Fibroblast of lung (primary cell): ENCODE data around the gene FUOM. TPM values are rescaled to one million over a fixed set of nuclear protein-coding genes. Genes with fewer than 3 reads are reported as not detected.

Source experiments
- DNase-seq, 2 donors: peaks; one replicate each; pipeline versions ENCODE4 v3.0.0 to v3.0.0-alpha.2; 2010; ENCODE audit warnings: low read depth in 2 of 2
- H2AFZ ChIP-seq: 2 replicates; pipeline ENCODE4 v1.5.1; 2012; ENCODE audit warnings: low read length, control low read depth, inconsistent platforms
- H3K27ac ChIP-seq: 2 replicates; pipeline ENCODE4 v1.5.1; 2011; ENCODE audit warnings: low read length, control low read depth; ENCODE audit not compliant: insufficient read depth
- H3K27me3 ChIP-seq: 2 replicates; pipeline ENCODE4 v1.5.1; 2011; ENCODE audit warnings: mild to moderate bottlenecking, low read length; ENCODE audit not compliant: control insufficient read depth, insufficient read depth
- H3K36me3 ChIP-seq: 2 replicates; pipeline ENCODE4 v1.5.1; 2011; ENCODE audit warnings: low read length; ENCODE audit not compliant: control insufficient read depth, insufficient read depth
- H3K4me1 ChIP-seq: 2 replicates; pipeline ENCODE4 v1.5.1; 2011; ENCODE audit warnings: low read length; ENCODE audit not compliant: control insufficient read depth, insufficient read depth; ENCODE audit errors: extremely low read depth
- H3K4me2 ChIP-seq: 2 replicates; pipeline ENCODE4 v1.5.1; 2011; ENCODE audit warnings: low read length, control low read depth; ENCODE audit not compliant: insufficient read depth; ENCODE audit errors: extremely low read depth
- H3K4me3 ChIP-seq, 4 experiments: fragments of 200-600 bp in 1 of 4; sonication (generic) in 1 of 4; replicated peaks in 1 of 4; 2 replicates each; pipeline ENCODE4 v1.5.1; 2011 to 2016; ENCODE audit warnings: low read length in 4 of 4, low read depth in 3 of 4, mild to moderate bottlenecking in 3 of 4, control low read depth in 2 of 4, inconsistent platforms in 1 of 4, mixed read lengths in 1 of 4; ENCODE audit not compliant: insufficient read depth in 1 of 4; ENCODE audit errors: control extremely low read depth in 1 of 4
- H3K79me2 ChIP-seq: 2 replicates; pipeline ENCODE4 v1.5.1; 2012; ENCODE audit warnings: mild to moderate bottlenecking, low read length, inconsistent platforms; ENCODE audit not compliant: control insufficient read depth, insufficient read depth
- H3K9ac ChIP-seq: 2 replicates; pipeline ENCODE4 v1.5.1; 2011; ENCODE audit warnings: mild to moderate bottlenecking, low read length, control low read depth; ENCODE audit not compliant: insufficient read depth
- H3K9me3 ChIP-seq: 2 replicates; pipeline ENCODE4 v1.5.1; 2012; ENCODE audit warnings: low read depth, low read length; ENCODE audit not compliant: control insufficient read depth, insufficient read depth
- H4K20me1 ChIP-seq: 2 replicates; pipeline ENCODE4 v1.5.1; 2011; ENCODE audit warnings: low read length; ENCODE audit not compliant: control insufficient read depth, insufficient read depth; ENCODE audit errors: extremely low read depth
- EZH2 ChIP-seq: IDR thresholded peaks from 2 replicates; pipeline ENCODE4 v1.5.1; 2012; ENCODE audit warnings: low read length, control low read depth, mild to moderate bottlenecking; ENCODE audit errors: missing control alignments
- polyA plus RNA-seq, 2 donors: library from polyadenylated mRNA; depleted of rRNA in 1 of 2; stranded (reverse) in 1 of 2; unstranded in 1 of 2; fragments of >200 nt; gene quantifications; 2 replicates each; pipeline ENCODE4 v1.2.1, GENCODE V29; 2011 to 2012; ENCODE audit warnings: missing spikeins in 1 of 2
- total RNA-seq: library from RNA; depleted of rRNA; stranded (reverse); fragments of >200 nt; gene quantifications from 2 replicates; pipeline ENCODE4 v1.2.1, GENCODE V29; 2014
- TF ChIP-seq, protein P1 (sequence below), 2 donors: IDR thresholded peaks in 1 of 2; conservative IDR thresholded peaks in 1 of 2; 1 replicate in 1 of 2; 2 replicates in 1 of 2; pipeline ENCODE4 v1.5.1; 2011 to 2012; ENCODE audit warnings: low read length in 2 of 2, control low read depth in 1 of 2, inconsistent platforms in 1 of 2, low read depth in 1 of 2, mild to moderate bottlenecking in 1 of 2

Gene FUOM
- total and polyA plus RNA-seq, 2 donors (not counting 1 experiment from before 2014, with no cell fraction given): 14.2 to 15.0 TPM

DNA sequence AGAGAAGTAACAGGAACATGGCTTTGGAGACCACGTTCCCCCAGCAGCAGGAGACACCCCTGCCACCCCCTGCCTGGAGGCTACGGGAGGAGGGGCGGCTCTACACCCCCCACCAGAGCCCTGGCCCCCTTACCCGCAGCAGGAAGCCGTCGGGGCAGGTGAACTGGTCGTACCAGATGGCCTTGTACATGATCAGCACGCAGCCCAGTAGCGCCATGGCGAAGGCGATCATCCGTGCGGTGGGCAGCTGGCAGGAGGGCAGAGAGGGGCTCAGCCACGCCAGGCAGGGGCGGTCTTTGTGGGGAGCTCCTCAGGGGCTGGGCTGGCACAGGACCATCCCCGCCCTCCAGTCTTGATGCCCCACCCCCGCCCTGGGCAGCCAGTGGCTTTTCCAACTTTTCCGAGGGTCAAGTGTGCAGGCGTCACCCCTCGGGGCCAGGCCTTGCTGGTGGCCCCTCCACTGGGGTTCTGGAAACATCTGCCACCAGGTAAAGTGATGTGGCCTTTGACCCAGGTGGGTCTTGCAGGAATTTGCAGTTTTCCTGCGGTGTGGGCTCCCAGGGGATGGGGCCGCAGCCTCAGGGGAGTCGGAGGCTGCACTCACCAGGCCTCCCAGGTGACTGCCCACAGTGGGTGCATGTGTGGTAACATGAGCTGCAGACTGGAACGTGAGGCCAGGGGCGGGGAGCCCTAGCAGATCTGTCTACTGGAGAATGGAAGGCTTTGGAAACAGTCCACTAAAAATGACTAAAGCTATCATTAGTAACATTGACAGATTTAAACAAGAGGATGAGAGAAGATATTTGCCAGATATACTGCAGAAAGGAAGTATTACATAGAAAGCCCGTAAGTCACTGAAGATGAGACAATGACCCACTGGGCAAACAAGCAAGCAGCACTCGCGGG is 30.8 kb downstream of the FUOM start:
- Histone ChIP-seq H3K9me3 (no peaks in the 10 kb centered on the region), H3K4me2 (peak overlapping the region; percentile 44), H3K36me3 (no peaks in the 10 kb centered on the region), H4K20me1 (no peaks in the 10 kb centered on the region), H3K79me2 (no peaks in the 10 kb centered on the region), H3K4me1 (peaks cover 9% of the 10 kb centered on the region), H3K4me3 (no peak overlapping the region), H3K27me3 (peaks cover 20% of the 10 kb centered on the region), H3K27ac (no peak overlapping the region), H2AFZ (no peak overlapping the region), H3K9ac (no peak overlapping the region)
- peak; percentile 52 to 55 for DNase-seq
- no peak for TF ChIP-seq EZH2
- TF ChIP-seq, protein P1, sequence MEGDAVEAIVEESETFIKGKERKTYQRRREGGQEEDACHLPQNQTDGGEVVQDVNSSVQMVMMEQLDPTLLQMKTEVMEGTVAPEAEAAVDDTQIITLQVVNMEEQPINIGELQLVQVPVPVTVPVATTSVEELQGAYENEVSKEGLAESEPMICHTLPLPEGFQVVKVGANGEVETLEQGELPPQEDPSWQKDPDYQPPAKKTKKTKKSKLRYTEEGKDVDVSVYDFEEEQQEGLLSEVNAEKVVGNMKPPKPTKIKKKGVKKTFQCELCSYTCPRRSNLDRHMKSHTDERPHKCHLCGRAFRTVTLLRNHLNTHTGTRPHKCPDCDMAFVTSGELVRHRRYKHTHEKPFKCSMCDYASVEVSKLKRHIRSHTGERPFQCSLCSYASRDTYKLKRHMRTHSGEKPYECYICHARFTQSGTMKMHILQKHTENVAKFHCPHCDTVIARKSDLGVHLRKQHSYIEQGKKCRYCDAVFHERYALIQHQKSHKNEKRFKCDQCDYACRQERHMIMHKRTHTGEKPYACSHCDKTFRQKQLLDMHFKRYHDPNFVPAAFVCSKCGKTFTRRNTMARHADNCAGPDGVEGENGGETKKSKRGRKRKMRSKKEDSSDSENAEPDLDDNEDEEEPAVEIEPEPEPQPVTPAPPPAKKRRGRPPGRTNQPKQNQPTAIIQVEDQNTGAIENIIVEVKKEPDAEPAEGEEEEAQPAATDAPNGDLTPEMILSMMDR (conservative IDR thresholded peaks at IDR 0.05 in 1 of 2, IDR thresholded peaks at IDR 0.05 in 1 of 2; ENCODE audit: low read depth in 1 of 2, low read length in 2 of 2): no peak

DNA sequence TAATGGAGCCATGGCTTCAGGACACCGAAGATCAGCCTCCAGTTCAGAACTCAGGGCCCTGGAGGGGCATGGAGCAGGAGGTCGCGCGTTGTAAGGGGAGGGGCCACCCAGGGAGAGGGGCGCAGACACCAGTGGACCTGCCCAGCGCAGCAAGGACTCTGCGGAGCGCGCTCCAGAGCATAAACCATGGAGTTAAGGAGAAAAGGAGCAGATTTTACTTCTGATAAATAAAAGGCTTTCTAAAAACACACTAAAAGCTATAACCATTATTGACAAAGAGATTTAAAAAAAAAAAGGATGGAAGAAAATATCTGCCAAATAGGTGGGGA is 31.6 kb downstream of the FUOM start:
- no peaks in the 10 kb centered on the region for H3K79me2 ChIP-seq
- no peak overlapping the region for H3K9ac ChIP-seq
- no peak overlapping the region for H2AFZ ChIP-seq

More for the DNA sequence above, 31.6 kb downstream of the FUOM start:
- no peaks in the 10 kb centered on the region for H3K36me3 ChIP-seq
- H3K4me3 ChIP-seq: peak overlapping the region in 2 of 4 experiments; percentile 24 to 50
- peak overlapping the region; percentile 44 for H3K4me2 ChIP-seq
- no peaks in the 10 kb centered on the region for H3K9me3 ChIP-seq
- peaks cover 9% of the 10 kb centered on the region for H3K4me1 ChIP-seq
- peaks cover 18% of the 10 kb centered on the region for H3K27me3 ChIP-seq
- H4K20me1 ChIP-seq: no peaks in the 10 kb centered on the region
- TF ChIP-seq, protein P1 (conservative IDR thresholded peaks at IDR 0.05 in 1 of 2, IDR thresholded peaks at IDR 0.05 in 1 of 2; ENCODE audit: low read depth in 1 of 2, low read length in 2 of 2): no peak
- TF ChIP-seq EZH2: peak; percentile 80
- no peak overlapping the region for H3K27ac ChIP-seq
- DNase-seq: no peak
